NCI-H226 (cell line): ENCODE measurements around the gene PBX1.

ENCODE experiments used
- DNase-seq: peaks from one replicate; pipeline ENCODE4 v3.0.0-alpha.2; 2015

Gene PBX1

GRCh38 chr1:164622068-164622845, 63.3 kb downstream of the PBX1 start:
- no peak for DNase-seq

- DNase-seq: no peak
Measured at GRCh38 chr1:164623805-164624204, 64.8 kb downstream of the PBX1 start.

- no peak for DNase-seq
Measured at GRCh38 chr1:164624400-164624799, 65.4 kb downstream of the PBX1 start.

- no peak for DNase-seq
Measured at GRCh38 chr1:164625004-164625617, 66.1 kb downstream of the PBX1 start.

GRCh38 chr1:164628772-164629171, 69.8 kb downstream of the PBX1 start:
- no peak for DNase-seq

- DNase-seq: no peak
Measured at GRCh38 chr1:164629971-164630370, 71.0 kb downstream of the PBX1 start.

GRCh38 chr1:164630626-164631396, 71.8 kb downstream of the PBX1 start:
- peak; percentile 63 for DNase-seq

- no peak for DNase-seq
Measured at GRCh38 chr1:164631751-164632150, 72.8 kb downstream of the PBX1 start.

GRCh38 chr1:164633997-164634396, 75.0 kb downstream of the PBX1 start:
- no peak for DNase-seq

GRCh38 chr1:164635059-164635802, 76.2 kb downstream of the PBX1 start:
- DNase-seq: no peak

GRCh38 chr1:164635803-164636731, 77.1 kb downstream of the PBX1 start:
- no peak for DNase-seq

- DNase-seq: no peak
Measured at GRCh38 chr1:164636757-164637156, 77.8 kb downstream of the PBX1 start.

GRCh38 chr1:164637461-164638375, 78.7 kb downstream of the PBX1 start:
- DNase-seq: peak; percentile 88

- peak; percentile 56 for DNase-seq
Measured at GRCh38 chr1:164638492-164639202, 79.7 kb downstream of the PBX1 start.

GRCh38 chr1:164640686-164641352, 81.8 kb downstream of the PBX1 start:
- no peak for DNase-seq

GRCh38 chr1:164641353-164641730, 82.4 kb downstream of the PBX1 start:
- DNase-seq: no peak

- no peak for DNase-seq
Measured at GRCh38 chr1:164643018-164643417, 84.0 kb downstream of the PBX1 start.

- no peak for DNase-seq
Measured at GRCh38 chr1:164644268-164644667, 85.3 kb downstream of the PBX1 start.
